ENCODE data around the gene CBX7.
A peak's percentile ranks its signal among the peaks of the same experiment; 100 is the strongest.

The CBX7 gene

DNA sequence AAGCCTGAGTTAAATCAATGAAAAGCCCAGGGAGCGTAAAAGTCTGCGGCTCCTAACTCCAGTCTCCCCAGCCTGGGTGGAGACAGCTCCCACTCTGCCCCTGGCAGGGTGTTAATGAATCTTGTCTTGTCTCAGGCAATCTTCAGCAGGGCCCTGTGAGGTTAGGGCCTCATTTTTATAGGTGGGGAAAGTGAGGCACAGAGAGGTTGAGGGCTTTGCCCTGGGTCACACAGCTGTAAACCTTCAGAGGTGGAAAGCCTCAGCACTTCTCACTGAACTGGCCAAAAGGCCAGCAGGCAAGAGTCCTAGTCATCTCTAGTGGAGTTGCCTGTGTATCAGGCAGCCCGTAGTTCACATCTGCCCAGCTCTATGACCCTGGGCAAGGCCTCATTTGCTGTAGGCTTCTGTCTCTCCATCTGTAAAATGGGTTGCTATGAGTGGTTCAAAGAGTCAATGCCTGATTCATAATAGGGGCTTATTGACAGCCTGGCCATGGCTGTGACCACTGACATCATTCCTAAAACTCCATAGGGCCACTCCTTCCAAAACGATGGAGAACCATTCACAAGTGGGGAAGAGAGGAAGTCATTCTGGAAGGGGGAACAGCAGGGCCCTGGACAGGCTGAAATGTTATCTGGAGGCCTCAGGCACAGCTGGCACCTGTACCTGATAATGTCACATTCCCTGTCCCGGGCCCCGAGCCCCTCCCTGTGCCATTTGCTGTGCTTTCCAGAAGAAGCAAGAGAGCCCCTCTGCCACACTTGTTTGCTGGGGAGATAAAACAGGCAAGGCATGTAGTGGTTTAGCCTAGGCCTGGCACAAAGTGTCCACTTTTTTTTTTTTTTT, 6.0 kb downstream of the CBX7 start:
- DNase-seq: no peak

DNA sequence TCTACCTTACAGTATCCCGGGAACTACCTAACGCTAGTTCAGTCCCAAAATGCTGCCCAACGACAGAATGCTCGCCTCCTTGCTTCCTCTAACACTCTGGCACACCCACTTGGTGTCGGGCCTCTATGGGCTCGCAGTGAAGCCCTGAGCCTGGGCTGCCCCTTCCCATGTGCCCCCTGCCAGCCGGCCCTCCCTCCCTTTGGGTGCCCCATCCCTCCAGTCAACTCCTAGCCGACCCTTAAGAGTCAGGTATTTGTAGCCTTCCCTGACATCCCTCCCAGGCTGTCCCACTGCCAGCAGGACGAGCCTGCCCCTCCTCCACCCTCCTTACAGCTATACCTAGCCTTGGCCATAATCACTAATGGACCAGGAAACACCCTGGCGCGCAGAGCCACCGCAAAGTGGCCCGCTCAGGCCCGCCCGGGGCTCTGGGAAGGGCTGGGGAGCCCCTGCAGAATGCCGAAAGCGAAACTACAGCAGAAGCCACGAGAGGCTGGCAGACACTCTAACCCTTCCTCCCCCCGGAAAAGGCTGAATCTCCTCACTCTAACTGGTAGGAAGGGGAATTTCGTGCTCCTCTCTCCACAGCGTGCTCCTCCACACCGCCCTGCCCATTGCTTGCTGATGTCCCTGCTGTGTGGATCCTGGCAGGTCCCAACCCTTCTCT, 8.2 kb downstream of the CBX7 start:
- peak; percentile 57 for DNase-seq

DNA sequence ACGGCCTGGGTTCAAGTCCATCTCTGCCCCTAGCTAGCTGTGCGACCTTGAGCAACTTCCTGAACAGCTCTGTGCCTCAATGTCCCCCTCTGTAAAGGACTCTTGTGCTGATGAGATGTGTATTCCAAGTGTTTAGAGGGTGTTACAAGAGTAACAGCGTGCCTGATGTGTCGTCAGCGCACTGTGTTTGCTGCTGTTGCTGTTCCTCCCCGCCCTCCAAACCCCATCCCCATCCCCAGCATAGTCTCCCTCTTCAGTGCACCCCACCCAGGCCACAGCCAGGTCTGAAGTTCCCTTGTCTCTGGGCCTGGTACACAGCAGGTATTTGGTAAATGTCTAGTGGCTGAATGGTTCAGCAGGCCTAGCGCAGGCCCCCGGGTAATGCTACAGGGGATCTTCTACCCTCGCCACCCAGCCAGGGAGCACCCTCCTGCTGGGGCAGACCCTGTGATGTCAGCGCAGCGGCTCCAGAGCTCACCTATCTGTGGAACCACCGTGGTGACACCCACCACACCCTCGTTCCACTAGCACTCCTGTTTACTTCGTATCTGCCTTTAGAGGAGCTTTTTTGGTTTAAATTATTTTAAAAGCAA, 10.3 kb downstream of the CBX7 start:
- no peak for DNase-seq

DNA sequence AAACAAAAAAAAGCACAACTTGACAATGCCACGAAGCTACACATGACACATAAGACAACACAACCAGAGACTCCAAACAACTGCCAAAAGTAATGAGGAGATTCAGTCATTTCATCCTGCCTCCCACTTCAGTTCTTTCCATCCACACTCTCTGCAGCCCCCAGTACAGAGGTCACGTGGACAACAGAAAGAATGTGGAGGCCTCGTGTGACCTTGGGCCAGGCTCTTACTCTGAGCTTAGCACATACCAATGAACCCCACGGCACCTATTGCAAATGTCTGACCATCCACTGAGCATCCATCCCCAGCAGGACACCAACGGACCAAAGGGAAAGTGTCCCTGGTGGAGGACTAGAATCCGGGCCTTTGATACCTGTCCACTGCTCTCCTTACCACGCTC, 12.5 kb downstream of the CBX7 start:
- DNase-seq: no peak

DNA sequence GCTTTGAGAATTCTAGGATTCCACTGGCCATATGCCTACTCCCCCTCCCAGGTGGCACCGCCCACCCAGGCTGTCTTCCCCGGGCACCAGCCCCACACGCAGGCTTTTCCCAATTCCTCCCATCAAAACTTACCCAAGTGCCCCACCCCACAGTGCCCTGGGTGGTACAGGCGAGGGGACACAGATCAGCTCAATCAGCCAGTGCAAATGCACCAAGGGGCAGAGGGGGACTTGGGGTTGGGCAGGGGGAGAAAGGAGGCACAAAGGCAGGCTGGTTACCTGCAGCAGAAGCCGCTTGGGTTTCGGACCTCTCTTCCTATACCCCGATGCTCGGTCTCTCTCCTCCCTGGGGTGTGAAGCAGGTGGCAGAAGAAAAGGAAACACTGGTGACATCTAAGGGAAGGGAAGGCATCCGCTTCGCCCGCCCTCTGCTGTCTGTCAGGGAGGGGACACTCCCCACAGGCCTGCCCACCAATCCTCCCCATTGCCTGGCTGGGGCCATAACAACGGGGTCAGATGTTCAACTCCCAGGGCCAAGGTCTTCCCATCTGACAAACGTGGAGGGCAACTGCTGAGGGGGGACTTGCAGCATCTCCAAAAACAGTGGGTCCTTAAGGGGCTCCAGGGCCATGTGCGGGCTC, 14.0 kb downstream of the CBX7 start:
- no peak for DNase-seq

DNA sequence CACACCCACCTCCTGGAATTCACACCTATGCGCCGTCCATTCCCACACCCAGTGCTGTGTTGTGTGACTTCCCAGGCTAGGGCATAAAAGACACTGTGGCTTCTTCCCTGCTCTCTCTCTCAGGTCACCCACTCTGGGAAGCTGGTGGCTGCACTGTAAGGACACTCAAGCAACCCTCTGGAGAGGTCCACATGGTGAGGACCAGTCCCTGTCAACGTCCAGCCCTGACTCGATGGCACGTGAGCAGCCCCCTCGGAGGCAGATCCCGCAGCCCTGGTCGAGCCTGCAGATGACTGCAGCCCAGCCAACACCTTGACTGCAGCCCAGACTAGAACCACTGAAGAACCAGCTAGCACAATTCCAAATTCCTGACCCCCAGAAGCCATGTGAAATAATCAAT, 16.2 kb downstream of the CBX7 start:
- no peak for DNase-seq

DNA sequence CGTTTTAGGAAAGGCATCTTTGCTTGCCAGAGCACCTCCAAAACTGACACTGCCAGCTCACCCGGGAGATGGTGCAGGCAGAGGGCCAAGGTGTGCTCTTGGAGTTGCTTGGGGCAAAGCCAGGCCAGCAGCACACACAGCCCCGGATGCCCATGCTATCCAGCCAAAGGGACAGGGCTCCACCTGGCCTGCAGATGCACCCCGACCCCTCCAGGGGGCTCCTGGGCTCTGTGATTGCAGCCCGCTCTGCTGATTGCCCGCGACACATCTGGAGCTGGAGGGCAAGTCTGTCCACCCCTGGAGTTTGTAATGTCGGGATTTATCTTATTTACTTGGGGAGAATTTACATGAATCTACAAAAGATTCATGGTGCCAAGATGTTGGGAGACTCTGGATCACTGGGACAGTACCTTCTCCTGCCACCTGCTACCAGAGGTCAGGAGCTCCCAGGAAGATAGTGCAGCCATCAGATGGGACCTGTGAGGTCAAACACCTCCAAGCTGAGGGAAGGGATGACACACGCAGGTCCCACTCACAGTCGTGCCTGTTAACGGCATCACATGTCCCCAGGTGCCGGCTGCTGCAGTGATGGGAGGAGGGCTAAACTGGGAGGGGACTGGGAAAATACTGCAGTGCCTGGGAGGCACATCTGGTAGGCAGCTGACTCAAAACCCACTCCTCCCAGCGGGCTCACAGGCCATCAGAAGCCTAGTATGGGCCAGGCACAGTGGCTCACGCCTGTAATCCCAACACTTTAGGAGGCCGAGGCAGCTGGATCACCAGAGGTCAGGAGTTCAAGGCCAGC, 17.2 kb downstream of the CBX7 start:
- peak; percentile 51 for DNase-seq

DNA sequence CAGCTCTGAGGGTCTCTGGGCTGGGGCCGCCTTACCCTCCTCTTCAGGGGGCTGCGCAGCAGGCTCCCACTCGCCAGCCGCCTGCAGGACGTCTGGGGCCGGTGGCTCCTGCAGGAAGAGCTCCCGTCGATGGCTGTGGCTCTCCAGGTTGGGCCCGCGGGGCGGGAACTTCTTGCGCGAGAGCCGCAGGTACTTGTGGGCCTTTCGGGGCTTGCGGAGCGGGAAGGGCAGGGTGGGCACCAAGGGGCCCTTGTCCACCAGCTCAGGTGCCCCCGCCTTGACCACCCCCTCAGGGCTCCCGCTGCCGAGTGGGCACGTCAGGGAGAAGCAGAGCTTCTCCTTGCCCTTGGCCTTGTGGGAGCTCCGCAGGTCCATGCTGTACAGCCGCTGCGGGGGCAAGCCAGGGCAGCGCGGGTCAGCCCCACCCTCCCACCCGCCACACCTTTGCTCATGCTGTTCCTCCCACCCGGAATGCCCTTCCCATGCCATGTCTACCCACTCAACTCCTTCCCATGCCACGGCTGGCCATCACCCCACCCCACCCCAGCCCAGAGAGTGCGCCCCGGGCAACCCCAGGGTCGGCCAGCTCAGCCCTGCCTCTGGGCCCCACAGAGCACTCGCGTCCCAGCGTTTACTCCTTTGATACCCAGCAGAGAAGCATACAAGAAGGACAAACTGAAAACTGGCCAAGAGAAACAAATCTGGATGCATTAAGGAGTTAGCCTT, 18.0 kb downstream of the CBX7 start:
- DNase-seq: no peak

DNA sequence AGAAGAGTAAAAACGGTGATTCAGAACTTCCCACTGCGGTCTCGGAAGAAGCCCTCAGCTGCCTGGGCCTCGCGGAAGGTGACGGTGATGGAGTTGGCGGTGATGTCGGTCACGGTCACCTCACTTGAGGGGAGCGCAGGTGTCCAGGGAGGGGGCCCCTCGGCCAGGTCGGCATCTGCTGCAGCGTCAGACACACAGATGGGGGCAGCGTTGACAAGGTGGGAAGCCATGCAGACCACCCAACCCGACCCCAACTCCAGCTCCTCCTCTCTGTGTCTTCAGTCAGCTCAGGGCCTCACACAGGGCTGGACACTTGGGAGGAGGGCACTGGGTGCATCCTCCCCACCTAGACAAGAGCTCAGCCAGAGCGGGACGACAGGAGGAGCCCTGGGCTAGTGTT, 18.6 kb downstream of the CBX7 start:
- no peak for DNase-seq

DNA sequence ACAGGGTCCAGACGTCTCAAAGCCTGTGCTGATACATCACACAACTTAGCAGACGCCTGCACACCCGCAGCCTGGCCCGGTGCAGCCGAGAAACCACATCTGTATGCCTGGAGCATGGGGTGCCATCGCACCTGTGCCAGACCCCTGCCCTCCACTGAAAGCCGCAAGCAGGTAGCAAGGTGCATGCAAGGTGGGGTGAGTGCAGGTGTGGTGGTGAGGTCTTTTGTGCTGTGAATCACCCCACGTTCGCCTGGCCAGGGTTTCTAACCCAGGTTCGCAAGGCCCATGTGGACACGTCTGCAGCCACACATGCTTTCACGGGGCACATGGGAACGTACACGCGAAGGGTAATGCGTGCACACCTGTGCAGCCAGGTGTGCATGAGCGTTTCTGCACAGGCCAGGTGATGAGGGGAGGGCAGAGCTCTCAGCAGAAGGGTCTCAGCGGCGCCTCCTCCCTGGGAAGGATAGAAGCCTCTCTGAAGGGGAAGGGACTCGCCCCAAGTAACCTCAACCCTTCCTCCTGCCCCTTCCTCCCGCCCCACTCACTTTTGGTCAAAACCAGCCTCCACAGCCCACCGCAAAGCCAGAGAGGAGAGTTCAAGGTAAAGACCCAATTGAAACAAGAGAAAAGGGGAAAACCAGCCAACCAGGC, 19.5 kb downstream of the CBX7 start:
- no peak for DNase-seq

DNA sequence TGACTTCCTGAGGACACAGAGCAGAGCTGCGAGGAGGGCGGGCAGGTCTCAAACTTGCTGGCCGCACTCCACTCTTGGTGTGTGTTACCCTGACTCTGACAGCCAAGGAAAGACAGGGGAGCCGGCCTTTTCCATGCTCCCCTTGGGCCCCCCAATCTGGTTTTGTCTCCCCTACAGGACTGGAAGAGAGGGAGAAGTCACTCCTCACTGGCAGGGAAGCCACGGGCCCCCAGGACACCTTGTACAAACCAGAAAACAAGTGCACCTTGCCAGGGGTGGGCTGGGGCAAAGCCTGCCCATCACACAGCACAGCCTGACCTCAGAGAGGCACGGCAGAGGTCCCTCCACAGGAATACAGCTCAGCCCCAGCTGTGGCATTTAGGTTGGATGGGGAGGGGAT, 20.2 kb downstream of the CBX7 start:
- DNase-seq: no peak

DNA sequence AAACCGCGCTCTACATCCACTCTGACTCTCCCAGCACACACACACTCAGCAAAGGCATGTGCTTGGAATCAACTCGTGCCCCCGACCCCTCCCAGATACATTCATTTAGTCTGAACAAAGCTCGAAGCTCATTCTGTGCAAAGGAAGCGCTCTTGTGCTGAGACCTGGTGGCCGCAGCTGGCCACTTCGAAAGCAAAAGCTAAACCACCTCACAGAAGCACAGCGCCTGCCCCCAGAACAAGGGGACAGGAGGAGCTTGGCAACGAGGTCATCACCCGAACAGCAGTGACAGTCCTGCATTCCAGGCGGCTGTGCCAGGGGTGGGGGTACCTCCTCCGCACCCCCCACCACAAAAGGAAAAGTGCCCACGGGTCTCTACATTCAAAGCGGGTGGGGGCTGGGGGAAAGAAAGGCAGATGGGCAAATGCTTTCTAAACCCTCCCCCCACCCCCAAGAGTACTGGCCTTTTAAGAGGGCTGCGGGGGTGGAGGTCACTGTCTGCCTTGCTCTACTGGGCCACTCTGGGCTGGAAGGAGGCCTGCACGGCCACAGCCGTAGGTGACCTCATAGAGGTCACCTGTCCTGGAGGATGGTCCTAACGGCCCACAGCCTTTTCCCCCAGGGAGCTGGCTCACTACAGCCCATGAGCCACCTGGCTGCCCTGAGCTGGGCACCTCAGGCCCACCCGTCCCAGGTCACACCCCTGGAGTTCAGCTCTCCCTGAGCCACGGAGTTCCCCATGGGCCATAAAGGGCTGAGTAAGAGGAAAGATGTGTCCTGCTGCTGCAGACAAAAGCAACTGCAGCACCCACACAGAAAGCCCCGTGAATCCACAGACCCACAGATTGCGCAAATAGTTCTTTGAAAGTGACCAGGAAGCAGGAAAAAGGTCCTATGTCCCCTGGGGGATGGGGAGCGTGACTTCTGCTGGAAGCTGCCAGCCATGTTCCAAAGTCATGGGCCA, 21.3 kb downstream of the CBX7 start:
- no peak for DNase-seq

DNA sequence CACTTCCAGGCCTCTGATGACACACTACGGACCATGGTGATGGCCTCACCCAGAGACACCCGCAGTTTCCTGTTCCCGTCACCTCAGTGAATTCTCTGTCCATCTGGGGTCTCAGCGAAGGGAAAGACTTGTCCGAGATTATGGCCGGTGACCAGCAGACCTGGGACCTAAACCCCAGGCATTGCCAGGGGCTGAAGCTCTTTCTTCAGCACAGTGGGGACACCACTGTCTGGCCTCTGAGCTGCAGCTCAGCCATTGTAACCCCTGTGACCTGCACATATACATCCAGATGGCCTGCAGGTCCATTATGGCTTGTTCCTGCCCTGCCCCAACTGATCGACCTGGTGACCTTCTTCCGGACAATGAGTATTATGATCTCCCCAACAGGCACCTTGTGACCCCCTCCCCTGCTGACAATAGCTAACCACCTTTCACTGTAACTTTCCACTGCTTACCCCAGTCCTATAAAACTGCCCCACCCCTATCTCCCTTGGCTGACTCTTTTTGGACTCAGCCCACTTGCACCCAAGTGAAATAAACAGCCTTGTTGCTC, 22.3 kb downstream of the CBX7 start:
- DNase-seq: no peak

DNA sequence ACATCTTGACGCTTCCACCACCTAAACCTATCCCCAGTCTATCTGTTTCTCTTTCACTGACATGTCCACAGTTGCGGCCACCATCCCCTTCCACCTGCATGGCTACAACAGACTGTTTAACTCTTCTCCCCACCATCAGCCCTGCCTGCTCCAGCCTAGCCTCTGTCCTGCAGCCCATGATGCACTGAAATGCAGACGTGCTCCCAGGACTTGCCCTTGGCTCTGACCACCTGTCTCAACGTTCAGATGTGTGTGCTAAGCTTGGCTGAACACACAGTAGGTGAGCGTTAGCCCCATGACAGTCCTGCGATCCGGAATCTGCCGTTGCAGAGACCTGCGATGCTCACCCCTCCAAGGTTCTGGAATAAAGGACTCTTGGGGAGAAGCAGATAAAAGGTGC, 22.7 kb downstream of the CBX7 start:
- DNase-seq: no peak

DNA sequence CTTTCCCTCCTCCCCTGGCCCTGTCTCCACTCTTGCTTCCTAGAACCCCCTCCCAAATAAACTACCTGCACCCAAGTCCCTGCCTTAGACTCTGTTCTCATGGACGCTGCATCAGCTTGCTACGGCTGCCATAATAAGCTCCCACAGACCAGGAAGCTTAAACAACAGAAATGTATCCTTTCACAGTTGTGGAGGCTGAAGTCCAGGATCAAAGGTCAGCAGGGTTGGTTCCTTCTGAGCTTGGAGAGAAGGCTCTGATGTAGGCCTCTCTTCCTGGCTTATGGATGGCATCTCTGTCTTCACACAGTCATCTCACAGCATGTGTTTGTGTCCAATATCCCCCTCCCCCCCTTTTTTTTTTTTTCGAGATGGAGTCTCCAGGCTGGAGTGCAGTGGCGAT, 23.4 kb downstream of the CBX7 start:
- no peak for DNase-seq

DNA sequence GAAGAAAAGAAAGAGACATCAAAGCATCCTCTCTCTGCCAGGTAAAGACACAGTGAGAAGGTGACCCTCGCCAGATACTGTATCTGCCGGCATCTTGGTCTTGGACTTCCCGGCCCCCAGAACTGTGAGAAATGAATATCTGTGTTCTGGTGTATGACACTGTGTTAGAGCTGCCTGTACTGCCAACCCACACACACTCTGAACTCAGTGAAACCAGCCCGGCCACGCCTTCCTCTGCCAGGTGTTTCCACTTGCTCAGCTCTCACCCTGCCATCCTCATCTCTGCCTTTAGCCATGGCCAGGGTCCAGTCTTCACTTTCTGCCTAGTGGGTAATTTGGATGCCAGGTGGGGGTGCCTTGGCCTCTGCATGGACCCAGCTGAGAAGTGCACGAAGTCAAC, 24.0 kb downstream of the CBX7 start:
- no peak for DNase-seq

DNA sequence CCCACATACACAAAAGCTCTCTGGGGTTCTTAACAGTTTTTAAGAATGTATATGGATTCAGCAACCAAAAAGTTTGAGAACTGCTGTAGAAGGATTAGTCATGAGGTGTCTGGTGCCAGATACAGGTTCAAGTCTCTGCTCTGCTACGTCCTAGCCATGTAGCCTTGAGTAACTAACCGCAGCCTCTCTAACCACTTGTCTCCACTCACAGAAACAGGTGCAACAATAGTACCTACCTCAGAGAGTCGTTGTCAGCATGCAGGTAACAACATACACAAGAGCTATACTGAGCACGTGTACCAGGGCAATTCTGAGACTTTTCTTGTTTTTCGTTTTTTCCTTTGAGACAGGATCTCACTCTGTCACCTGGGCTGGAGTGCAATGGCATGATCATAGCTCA, 26.9 kb downstream of the CBX7 start:
- no peak for DNase-seq

DNA sequence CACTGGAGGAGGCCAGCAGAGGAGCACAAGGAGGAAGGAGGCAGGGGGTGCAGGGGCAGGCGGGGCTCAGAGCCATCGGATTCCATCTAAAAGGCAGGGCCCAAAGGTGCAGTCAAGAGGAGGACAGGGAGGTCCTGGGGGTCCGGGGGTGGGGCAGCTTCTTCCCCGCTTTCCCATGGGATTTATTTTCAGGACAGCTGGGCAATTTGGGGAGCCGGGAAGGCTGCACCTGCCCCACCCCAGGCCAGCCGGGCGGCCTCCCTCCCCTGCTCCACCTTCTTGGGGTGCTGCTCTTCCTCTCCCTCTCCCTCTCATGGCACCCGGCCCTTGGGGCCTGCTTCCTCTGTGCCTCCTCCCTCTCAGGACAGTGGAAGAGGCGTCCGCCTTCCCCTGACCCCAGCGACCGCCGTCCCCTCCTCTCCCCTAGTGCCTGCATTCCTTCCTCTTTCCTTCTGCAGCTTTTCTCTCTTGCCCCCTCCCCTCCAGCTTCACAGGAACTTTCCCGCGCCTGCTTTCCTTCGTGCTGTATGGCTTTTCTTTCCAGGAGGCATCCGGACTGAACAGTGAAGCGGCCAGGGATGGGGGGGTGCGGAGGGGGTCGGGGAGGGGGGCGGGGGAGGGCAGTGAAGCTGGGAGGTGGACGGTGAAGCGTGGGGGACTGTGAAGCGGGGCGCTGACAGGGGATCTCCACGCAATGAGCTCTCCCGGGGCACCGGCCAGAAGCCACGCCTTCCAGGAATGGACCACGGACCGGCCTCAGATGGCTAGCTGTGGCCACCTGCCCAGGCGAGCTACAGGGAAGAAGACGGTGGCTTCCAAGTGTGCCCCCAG, 28.5 kb downstream of the CBX7 start:
- DNase-seq: no peak

All from activated naive CD4-positive, alpha-beta T cell treated with anti-CD3 and anti-CD28 coated beads, Interleukin-2, amount 50 U/mL, for 16 hours (primary cell).